Hematopoietic multipotent progenitor cell treated with erythropoietin and hydrocortisone succinate and interleukin-3 and kit ligand, for 4 days (in vitro differentiated cells): ENCODE measurements around the gene FPGS.

Experiments used
- DNase-seq: peaks from one replicate; pipeline ENCODE4 v3.0.0-alpha.2; 2015

Gene FPGS

DNA sequence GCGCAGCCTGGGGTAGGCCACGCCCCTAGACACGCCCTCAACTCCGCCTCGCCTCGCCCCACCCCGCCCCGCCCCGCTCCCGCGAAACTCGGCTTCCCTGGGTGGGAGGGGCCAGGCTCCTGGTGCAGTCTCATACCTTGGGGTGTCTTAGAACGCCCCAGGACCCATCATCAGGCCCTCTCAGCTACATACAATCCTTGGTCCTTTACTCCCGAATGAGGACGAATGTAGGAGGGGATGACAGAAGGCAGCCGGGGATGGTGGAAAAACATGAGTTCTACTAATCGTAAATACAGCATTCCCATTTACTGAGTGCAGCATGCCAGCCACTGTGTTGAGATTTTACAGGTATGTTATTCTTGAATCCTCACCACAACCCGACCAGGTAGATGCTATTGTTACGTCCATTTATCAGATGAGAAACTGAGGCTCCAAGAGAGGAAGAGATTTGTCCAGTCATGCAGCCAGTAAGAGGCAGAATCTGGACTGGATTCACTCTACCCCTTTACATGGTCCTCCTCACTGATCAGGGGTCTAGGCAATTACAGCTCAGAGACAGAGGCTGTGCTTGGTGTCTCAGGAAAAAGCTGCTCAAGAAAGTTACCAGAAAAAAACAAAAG is 31.0 kb upstream of the FPGS start:
- DNase-seq: no peak

DNA sequence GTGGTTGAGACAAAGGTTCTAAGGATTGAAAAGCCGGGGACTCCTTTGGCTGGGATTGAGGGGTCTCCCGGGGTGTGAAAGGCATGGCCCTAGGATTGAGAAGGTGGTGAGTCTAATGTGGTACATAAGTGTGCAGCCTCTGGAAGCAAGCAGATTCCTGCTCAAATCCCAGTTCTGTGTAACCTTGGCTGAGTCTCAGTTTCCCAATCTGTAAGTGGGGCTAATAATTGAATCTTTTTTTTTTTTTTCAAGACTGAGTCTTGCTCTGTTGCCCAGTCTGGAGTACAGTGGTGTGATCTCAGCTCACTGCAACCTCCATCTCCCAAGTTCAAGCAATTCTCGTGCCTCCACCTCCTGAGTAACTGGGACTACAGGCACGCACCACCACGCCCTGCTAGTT is 30.1 kb upstream of the FPGS start:
- DNase-seq: no peak

DNA sequence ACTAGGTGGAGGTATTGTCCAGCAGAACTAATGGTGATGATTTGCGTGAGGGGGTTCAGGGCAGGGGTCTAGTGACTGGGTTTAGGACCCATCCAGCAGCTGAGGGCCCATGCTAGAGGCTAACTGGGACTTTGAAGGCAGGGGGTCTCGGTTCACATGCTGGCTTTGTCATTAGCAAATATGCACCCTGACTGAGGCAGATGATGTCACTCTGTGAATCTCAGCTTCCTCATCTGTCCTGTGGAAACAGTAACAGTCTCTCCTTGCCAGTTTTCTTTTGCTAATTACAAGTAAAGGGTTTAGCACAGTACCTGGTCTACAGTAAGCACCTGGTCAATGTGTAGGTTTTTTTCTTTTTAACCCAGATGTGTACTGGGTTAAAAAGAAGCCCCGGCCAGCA is 29.4 kb upstream of the FPGS start:
- no peak for DNase-seq

DNA sequence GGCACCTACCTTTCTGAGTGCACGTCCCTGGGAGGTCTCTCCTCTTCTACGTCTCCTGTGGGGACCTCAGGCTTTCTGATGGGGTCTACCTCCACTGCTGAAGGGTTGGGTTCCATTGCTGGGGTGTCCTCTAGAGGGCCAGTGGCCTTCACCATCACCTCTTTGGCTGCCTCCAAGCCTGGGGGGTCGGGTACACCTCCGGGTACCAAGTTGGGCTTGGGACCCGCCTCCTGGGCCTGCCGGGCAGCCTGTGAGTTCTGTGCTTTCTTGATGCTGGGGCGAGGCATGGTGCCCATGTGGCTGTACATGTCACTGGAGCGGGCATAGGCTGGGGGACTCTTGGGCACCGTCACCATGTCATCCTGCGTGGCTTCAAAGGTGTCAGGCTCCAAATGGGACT is 28.7 kb upstream of the FPGS start:
- no peak for DNase-seq

DNA sequence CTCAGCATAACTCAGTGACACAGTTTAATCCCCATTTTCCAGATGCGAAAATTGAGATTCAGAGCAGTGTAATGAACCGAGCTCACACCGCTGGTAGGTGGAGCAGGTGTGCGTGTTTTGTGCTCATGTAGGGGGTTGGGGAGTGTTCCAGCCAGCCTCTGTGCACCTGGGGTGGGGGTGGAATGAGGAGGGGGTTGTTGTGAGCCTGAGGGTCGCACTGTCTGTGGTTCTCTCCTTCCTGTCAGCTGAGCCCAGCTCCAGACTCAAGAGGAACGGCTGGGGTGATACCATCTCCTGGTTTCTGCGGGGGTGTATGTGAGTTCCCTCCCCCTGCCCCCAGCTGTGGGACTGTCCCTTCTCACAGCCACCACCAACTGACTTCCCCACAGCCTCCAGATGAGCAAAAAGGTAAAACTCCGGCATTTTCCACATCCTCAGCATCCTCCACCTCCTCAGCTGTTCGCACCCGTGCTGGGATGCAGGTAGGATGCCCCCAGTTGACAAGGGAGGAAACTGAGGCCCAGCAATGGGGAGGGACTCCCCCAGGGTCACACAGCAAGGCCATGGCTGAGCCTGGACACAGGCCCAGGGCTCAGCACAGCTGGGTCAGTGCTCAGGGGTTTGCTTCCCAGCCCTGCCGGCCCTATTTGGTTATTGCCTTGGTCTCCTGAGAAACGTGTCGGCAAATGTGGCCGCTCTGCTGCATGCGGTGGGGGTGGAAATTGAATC is 26.3 kb upstream of the FPGS start:
- peak; percentile 95 for DNase-seq

DNA sequence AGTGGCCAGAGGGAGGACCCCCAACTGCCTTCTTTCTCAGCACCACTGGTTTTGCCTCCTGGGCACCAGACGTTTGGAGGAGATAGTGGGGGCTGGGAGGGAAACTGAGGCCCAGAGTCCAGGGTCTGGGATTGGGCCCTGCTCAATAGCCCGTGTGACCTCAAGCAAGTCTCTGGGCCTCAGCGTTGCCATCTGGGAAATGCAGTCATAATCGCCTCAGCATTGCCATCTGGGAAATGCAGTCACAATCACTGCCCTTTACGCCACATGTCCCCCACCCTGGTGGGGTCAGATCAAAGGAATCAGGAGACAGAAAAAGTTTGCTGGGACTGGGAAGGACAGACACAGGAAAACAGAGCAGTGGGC is 25.8 kb upstream of the FPGS start:
- no peak for DNase-seq

DNA sequence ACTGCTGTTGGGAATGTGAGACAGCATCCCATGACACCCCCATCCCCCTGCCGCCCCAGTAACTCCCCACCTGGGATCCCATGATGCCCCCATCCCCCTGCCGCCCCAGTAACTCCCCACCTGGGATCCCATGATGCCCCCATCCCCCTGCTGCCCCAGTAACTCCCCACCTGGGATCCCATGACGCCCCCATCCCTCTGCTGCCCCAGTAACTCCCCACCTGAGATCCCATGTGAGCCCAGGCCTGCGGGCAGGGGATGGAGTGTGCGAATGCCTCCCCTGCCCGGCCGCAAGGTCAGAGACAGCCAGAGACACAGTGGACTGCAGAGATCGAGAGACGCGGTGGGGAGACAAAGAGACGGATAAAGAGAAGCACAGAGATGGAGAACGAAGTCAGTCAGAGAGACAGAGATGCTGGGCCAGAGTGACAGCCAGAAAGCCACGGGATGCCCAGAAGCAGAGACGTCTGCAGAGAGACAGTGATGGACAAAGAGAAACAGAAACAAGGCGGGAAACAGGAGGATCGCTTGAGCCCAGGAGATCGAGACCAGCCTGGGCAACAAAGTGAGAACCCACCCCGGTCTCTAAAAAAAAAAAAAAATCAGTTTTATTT is 25.2 kb upstream of the FPGS start:
- DNase-seq: no peak

DNA sequence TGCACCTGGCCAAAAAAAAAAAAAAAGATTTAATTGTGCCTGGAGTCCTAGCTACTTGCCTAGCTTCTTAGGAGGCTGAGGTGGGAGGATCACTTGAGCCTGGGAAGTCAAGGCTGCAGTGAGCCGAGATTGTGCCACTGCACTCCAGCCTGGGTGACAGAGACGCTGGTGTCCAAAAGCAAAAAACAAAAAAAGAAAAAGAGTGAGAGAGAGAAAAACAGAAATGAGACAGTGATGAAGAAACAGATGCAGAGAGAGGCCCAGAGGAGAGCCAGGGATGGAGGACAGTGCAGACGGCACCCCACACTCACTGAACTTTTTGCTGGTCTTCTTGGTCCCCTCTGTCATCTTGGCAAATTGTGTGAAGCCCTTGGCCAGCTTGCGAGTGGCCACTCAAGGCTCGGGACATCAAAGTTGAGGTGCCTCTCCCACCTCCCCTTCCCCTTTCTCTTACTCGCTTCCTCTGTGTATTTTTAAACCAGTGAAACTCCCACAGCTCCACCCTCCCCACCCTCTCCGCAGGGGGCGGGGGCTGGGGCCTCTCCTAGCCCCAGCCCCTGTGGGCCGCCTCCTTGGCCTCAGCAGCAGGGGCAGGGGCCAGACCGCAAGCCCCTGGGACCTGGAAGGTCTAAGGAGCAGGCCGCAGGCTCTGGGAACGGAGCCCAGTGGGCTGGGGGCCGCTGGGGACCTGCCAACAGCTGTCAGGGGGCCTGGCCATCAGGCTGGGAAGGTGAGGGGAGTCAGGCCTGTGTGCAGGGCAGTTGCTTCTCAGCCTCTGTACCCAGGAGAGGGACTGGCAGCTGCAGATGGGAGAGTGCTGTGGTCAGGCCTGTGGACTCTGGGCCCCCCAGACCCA is 24.2 kb upstream of the FPGS start, which contains the start of gene SH2D3C:
TSS of gene SH2D3C (minus strand) at position 387 of the 856 bp plus-strand sequence. CDS start at position 348, 39 bp downstream.
- peak; percentile 71 for DNase-seq

DNA sequence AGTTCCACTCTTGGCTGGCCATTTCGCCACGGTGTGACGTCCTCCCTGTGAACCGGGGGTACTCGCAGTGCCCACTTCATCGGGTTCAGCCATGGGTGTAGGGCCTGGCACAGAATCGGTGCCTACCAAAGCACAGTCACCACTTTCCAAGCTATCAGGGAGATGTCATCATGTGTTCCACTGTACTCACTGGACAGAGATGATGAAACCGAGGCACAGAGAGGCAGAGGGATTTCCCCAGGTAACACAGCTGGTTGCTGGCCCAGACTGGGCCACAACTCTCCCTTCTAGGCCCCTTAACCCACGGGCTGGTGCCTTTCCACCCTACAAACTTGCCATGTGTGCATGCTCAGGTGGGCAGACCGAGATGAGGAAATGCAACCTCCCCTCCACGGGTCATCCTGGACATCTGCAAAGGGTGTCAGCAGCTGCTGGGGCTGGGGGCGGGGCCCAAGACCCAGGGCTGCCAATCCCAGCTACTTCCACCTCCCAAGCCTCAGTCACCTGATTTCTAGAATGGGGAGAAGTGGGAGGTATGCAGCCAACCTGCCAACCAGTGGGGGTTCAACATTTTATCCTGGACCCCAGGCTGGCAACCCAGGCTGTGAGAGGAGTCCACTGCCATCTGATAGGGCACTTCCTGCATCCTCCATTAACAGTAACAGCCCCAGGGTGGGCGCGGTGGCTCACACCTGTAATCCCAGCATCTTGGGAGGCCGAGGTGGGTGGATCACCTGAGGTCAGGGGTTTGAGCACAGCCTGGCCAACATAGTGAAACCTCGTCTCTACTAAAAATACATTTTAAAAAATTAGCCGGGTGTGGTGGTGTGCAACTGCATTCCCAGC is 23.3 kb upstream of the FPGS start:
- DNase-seq: peak; percentile 59

DNA sequence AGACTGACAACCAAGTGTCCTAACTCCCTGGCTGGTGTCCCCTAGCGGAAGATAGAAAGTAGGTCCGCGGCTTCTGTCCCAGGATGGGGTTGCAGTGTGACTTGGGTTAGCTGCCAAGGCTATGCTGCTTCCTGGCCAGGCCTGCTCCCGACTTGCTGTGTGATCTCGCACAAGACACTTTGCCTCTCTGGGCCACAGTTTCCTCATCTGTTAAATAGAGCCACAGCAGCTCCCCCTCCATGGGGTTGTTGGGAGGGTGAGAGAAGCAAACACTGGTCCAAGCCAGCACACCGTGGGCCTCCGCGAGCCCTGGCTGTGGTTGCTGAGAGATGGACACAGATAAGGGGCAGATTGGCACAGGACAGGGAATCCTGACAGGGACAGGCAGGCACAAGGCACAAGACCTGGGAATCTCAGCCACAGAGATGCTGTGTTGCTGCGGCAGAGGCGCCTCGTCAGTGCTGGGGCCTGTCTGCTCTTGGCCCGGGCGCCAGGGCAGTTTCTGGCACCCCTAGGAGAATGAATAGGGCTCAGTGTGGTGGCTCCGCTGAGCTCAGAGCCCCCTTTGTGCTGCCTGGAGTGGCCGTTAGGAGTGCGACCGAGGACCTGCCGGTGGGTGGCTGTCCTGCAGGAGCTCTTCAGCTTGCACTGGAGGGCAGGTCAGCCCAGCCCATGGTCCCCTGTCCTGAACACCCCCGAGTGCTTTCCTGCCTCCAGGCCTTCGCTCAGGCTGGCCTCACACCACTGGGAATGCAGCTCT is 22.4 kb upstream of the FPGS start:
- no peak for DNase-seq

DNA sequence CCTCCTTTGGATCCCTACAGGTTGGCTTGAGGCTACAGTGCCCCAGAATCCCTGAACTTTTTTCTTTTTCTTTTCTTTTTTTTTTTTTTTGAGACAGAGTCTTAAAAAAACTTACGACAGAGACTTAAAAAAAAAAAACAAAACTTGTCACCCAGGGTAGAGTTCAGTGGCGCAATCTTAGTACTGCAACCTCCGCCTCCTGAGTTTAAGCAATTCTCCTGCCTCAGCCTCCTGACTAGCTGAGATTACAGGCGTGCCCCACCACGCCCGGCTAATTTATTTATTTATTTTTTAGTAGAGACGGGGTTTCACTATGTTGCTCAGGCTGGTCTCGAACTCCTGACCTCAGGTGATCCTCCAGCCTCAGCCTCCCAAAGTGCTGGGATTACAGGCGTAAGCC is 21.8 kb upstream of the FPGS start:
- DNase-seq: peak; percentile 76

DNA sequence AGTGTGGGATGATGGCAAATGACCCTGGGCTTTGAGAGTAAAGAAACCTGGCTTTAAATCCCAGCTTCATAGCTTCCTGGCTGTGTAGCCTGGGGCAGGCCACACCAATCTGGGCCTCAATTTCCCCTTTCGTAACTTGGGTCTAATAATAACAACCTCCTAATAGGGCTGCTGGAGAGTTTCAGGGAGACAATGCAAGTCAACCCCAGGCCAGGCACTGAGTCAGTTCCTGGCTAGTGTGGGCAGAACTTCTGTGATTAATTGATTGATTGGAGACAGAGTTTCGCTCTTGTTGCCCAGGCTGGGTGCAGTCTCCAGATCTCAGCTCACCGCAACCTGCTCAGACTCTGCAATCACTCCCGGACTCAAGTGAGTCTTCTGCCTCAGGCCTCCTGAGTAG is 20.9 kb upstream of the FPGS start:
- no peak for DNase-seq

DNA sequence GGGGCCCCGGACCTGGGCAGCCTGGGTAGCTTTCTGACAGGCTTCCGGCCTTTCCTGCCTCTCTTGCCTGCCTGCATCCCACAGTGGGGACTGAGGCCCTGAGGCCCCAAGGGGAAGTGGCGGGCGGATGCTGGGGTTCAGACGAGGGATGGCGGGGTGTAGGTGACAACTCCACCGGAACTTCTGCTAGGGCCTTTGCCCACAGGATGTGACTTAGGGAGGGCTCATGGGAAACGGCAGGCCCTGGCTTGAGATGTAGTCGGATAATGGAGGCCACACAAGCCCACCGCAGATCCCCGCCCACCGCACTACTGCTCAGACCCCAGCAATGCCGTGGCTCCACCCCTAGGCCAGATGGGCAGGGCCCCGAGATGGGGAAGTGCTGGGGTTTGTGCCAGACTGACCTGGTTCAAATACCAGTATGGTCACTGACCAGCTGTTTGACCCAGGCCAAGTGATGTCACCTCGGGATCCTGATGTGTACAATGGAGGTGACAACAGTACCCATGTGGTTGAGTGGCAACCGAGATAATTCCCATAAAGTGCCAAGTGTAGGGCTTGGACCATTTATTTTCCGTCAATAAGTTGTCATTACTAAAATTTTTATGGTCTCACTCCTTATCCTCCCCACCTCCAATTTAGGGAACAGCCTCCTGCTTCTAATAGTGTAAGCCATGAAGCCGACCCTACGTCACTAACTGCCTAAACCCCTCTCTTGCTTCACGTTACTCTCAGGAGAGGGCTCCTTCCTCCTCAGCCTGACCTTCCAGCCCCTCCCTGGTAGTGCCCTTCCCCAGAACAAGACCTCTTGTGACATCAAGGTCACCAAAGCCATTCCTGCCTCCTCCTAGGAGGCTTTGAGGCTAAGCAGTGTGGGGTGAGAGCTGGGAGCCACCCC is 19.3 kb upstream of the FPGS start:
- peak; percentile 99 for DNase-seq

DNA sequence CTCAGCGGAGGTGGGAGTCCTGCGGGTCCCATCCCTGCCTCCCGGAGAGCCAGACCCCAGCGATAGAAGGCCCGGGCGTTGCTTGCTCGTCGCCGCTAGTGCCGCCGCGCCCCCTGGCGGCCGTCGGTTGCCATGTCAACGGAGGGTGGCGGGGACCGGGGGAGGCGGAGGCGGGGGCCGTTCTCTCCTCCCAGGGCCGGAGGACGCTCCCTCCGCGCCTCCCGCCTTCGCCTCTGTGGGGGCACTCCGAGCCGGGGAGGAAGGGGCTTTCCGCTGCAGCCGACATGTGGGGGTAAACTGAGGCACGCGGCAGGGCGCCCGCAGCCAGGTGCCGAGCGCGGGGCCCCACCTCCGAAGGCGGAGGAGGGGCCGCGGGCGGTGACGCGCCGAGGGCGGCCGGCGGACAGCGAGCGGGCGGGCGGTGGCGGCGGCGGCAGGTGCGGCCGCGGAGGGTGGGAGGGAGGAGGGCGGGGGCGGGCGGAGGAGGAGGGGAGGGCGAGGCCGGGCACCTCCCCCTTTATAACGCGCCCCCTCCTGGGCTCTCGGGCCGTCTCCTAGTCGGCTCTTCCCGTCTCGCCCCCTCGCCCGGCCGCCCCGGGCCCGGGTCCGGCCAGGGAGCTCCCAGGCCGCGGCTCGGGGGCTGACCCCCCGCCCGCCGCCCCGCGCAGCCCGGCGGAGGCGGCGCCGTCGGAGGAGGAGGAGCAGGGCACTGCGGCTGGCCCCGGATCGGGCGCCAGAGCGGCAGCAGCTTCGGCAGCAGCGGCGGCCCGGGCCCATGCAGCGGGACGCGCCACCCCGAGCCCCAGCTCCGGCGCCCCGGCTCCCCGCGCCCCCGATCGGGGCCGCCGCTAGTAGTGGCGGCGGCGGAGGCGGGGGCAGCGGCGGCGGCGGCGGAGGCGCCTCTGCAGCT is 17.4 kb upstream of the FPGS start:
- DNase-seq: peak; percentile 94

DNA sequence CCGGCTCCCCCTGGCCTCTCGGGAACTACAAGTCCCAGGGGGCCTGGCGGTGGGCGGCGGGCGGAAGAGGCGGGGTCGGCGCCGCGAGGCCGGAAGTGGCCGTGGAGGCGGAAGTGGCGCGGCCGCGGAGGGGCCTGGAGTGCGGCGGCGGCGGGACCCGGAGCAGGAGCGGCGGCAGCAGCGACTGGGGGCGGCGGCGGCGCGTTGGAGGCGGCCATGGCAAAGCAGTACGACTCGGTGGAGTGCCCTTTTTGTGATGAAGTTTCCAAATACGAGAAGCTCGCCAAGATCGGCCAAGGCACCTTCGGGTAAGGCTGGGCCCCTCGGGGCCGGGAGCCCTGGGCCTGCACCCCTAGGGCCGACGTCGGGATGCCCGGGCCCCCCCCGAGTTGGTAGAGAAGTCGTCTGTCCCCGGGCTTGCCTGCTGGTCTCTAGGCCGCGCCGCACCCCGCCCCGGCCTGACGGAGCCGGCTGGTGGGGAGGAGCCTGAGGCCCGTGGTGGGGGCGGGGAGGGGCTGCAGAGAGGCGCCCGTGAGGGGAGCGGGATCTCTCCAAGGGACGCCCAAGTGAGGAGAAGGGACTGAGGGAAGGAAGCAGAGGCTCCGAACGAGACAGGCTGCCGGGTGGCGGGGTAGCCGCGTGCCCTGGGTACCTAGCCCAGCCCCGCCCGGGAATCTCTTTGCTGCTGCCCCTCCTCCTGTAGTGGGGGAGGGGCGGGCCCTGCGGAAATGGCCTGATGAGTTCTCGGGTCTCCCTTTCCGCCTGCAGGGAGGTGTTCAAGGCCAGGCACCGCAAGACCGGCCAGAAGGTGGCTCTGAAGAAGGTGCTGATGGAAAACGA is 16.5 kb upstream of the FPGS start, which contains the start of gene CDK9:
TSS of gene CDK9 (plus strand) at position 102 of the 840 bp plus-strand sequence. CDS start at position 217, 115 bp downstream.
- DNase-seq: peak; percentile 96

DNA sequence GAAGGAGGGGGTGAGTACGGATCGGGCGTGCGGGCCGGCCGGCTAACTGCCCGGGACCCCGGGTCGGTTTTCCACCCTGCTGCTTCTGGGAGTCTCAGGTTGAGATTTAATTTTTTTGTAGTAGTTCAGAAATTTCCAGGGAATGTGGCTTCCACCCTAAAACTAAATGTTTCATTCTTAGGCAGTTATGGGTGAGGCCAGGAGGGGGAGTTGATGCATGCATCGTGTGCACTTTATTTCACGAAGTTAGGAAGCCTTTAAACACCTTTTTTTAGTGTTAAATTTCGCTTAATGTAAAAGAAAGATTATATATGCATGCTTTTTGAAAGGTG is 15.9 kb upstream of the FPGS start:
- DNase-seq: peak; percentile 56

DNA sequence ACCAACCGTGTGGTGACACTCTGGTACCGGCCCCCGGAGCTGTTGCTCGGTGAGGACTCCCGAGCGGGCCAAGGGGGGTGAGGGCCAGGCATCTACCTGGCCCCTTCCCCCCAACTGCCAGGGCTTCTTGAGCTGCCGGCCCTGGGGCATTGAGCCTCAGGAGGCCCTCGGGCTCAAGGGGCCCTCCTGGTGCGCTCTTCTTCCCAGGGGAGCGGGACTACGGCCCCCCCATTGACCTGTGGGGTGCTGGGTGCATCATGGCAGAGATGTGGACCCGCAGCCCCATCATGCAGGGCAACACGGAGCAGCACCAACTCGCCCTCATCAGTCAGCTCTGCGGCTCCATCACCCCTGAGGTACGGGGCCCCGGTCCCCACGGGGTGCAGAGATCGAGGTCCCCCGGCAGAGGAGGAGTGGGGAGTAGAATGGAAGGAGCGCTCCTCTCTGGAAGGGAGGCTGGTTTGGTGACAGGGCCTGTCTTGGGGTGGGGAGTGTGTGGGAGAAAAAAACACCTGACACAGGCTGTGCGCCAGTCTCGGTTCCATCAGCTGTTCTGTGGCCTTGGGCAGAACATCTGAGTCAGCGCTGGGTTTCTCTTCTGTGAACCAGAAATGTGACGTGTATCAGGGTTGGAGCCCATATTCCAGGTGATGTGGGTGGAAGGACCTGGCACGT is 14.2 kb upstream of the FPGS start:
- DNase-seq: no peak

DNA sequence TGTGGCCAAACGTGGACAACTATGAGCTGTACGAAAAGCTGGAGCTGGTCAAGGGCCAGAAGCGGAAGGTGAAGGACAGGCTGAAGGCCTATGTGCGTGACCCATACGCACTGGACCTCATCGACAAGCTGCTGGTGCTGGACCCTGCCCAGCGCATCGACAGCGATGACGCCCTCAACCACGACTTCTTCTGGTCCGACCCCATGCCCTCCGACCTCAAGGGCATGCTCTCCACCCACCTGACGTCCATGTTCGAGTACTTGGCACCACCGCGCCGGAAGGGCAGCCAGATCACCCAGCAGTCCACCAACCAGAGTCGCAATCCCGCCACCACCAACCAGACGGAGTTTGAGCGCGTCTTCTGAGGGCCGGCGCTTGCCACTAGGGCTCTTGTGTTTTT is 13.5 kb upstream of the FPGS start:
- DNase-seq: no peak
